GM12878 (cell line): ENCODE results near the gene ACADVL. TPM values are rescaled to one million over a fixed set of nuclear protein-coding genes. Genes with fewer than 3 reads are reported as not detected.

ENCODE experiments used
- ATAC-seq: fragments of 200-7000 bp; cut with Tn5 transposase; 3 replicates; pipeline ENCODE4 v1.9.1; 2020; ENCODE audit warnings: mild to moderate bottlenecking, moderate library complexity
- BruUV-seq: library from RNA; stranded (reverse); fragments of 400-500 nt; replicated peaks from 2 replicates; lab custom pipeline; 2021; lab: Mats Ljungman, UMichigan
- CTCF ChIA-PET: fragments of 300-600 bp; sonication (Branson Sonifier 250); formaldehyde crosslinking; extraction: SDS; loops from one replicate; lab custom pipeline; 2021; ENCODE audit warnings: inconsistent platforms; lab: Yijun Ruan, JAX
- POLR2A ChIA-PET: fragments of 350-600 bp; formaldehyde crosslinking; extraction: SDS; loops from one replicate; lab custom pipeline; 2021; ENCODE audit warnings: inconsistent platforms; lab: Charles Lee
- RAD21 ChIA-PET: fragments of 300-600 bp; sonication (Branson Sonifier 250); formaldehyde crosslinking; loops from one replicate; lab custom pipeline; 2023; ENCODE audit warnings: antibody characterized with exemption; ENCODE audit not compliant: unreplicated experiment; lab: Charles Lee
- SMC1A ChIA-PET: fragments of 300-600 bp; sonication (Branson Sonifier 250); formaldehyde crosslinking; loops from one replicate; lab custom pipeline; 2023; ENCODE audit not compliant: unreplicated experiment, uncharacterized antibody; lab: Charles Lee
- DNase-seq: peaks from one replicate; pipeline ENCODE4 v3.0.0-alpha.2; 2011; ENCODE audit warnings: low read depth, low spot score
- FAIRE-seq: peaks from 3 replicates; lab custom pipeline; 2011; peaks lifted over from hg19 to GRCh38; lab: Jason Lieb, UNC
- H2AFZ ChIP-seq: 2 replicates; pipeline ENCODE4 v1.6.0; 2011; ENCODE audit warnings: low read depth, low read length, control low read depth; ENCODE audit not compliant: control insufficient read depth
- H3K27ac ChIP-seq: 2 replicates; pipeline ENCODE4 v1.5.1; 2011; ENCODE audit warnings: control low read depth; ENCODE audit not compliant: control insufficient read depth, insufficient read depth
- H3K27me3 ChIP-seq, 2 experiments: replicated peaks in 1 of 2; 2 replicates each; pipeline versions ENCODE4 v1.6.0 to v1.6.1; 2011; ENCODE audit warnings: low read length in 1 of 2; ENCODE audit not compliant: control insufficient read depth in 2 of 2, insufficient read depth in 2 of 2
- H3K36me3 ChIP-seq, 2 experiments: 2 replicates each; pipeline ENCODE4 v1.5.1; 2011; ENCODE audit warnings: low read length in 1 of 2; ENCODE audit not compliant: control insufficient read depth in 2 of 2, insufficient read depth in 2 of 2
- H3K4me1 ChIP-seq: 2 replicates; pipeline ENCODE4 v1.6.1; 2011; ENCODE audit warnings: mild to moderate bottlenecking, low read length, moderate library complexity, mixed read lengths; ENCODE audit not compliant: control insufficient read depth, insufficient read depth
- H3K4me2 ChIP-seq: 2 replicates; pipeline ENCODE4 v1.6.0; 2011; ENCODE audit warnings: control low read depth; ENCODE audit not compliant: control insufficient read depth, insufficient read depth
- H3K4me3 ChIP-seq: fragments of 200-600 bp; sonication (generic); 2 replicates; pipeline ENCODE4 v1.5.1; 2016
- H3K79me2 ChIP-seq: 2 replicates; pipeline ENCODE4 v1.6.0; 2011; ENCODE audit warnings: low read length; ENCODE audit not compliant: control insufficient read depth, insufficient read depth
- H3K9ac ChIP-seq: 2 replicates; pipeline ENCODE4 v1.8.0; 2011; ENCODE audit warnings: low read length, control low read depth, mixed read lengths; ENCODE audit not compliant: control insufficient read depth, insufficient read depth
- H3K9me3 ChIP-seq: replicated peaks from 3 replicates; pipeline ENCODE4 v1.5.1; 2011; ENCODE audit warnings: mild to moderate bottlenecking, low read length; ENCODE audit not compliant: control insufficient read depth, insufficient read depth
- H4K20me1 ChIP-seq: 2 replicates; pipeline ENCODE4 v1.6.0; 2011; ENCODE audit not compliant: control insufficient read depth, insufficient read depth
- CBX5 ChIP-seq: sonication (generic); IDR thresholded peaks from 2 replicates; pipeline ENCODE4 v1.6.1; 2016; ENCODE audit warnings: low read depth, moderate library complexity, mild to moderate bottlenecking, inconsistent platforms
- CHD1 ChIP-seq: IDR thresholded peaks from 2 replicates; pipeline ENCODE4 v1.6.1; 2012; ENCODE audit warnings: low read depth, low read length, improper control_type of control experiment
- ELK1 ChIP-seq: IDR thresholded peaks from 2 replicates; pipeline ENCODE4 v1.6.1; 2012; ENCODE audit warnings: low read depth, low read length, improper control_type of control experiment
- ESRRA ChIP-seq: IDR thresholded peaks from 2 replicates; pipeline ENCODE4 v1.6.1; 2012; ENCODE audit warnings: mild to moderate bottlenecking, low read length, improper control_type of control experiment
- HDAC2 ChIP-seq: fragments of 200-600 bp; sonication (generic); IDR thresholded peaks from 2 replicates; pipeline ENCODE4 v1.6.1; 2017
- KLF5 ChIP-seq: fragments of 450-650 bp; IDR thresholded peaks from 2 replicates; pipeline ENCODE4 v1.6.1; 2014; ENCODE audit warnings: mild to moderate bottlenecking; ENCODE audit not compliant: partially characterized antibody
- MYC ChIP-seq: IDR thresholded peaks from 2 replicates; pipeline ENCODE4 v1.6.1; 2011; ENCODE audit warnings: mild to moderate bottlenecking, low read length, moderate library complexity, inconsistent platforms; ENCODE audit not compliant: insufficient read depth, insufficient replicate concordance, insufficient read length, severe bottlenecking
- NR2F1 ChIP-seq: fragments of 450-650 bp; conservative IDR thresholded peaks from 2 replicates; pipeline ENCODE4 v1.6.1; 2017; ENCODE audit warnings: mild to moderate bottlenecking
- PAX8 ChIP-seq: fragments of 450-650 bp; IDR thresholded peaks from 2 replicates; pipeline ENCODE4 v1.6.1; 2017; ENCODE audit warnings: mild to moderate bottlenecking, moderate library complexity
- POLR2AphosphoS2 ChIP-seq: IDR thresholded peaks from 2 replicates; pipeline ENCODE4 v1.6.1; 2011; ENCODE audit warnings: low read depth, mild to moderate bottlenecking, low read length, improper control_type of control experiment, moderate library complexity
- RAD51 ChIP-seq: fragments of 450-650 bp; IDR thresholded peaks from 2 replicates; pipeline ENCODE4 v1.6.1; 2016; ENCODE audit warnings: moderate library complexity, mild to moderate bottlenecking, inconsistent platforms
- REST ChIP-seq: IDR thresholded peaks from 2 replicates; pipeline ENCODE4 v1.6.1; 2012; ENCODE audit warnings: mild to moderate bottlenecking, low read depth, low read length
- SPI1 ChIP-seq: IDR thresholded peaks from 2 replicates; pipeline ENCODE4 v1.6.1; 2011; ENCODE audit warnings: low read depth, mild to moderate bottlenecking, low read length, moderate library complexity, borderline replicate concordance; ENCODE audit not compliant: insufficient read depth
- SREBF2 ChIP-seq: IDR thresholded peaks from 2 replicates; pipeline ENCODE4 v1.6.1; 2012; ENCODE audit warnings: mild to moderate bottlenecking, low read length
- STAT3 ChIP-seq: IDR thresholded peaks from 2 replicates; pipeline ENCODE4 v1.6.1; 2011; ENCODE audit warnings: low read depth, low read length, improper control_type of control experiment
- TBL1XR1 ChIP-seq: IDR thresholded peaks from 2 replicates; pipeline ENCODE4 v1.6.1; 2012; ENCODE audit warnings: low read depth, low read length, improper control_type of control experiment
- ZSCAN29 ChIP-seq: fragments of 450-650 bp; IDR thresholded peaks from 2 replicates; pipeline ENCODE4 v1.6.1; 2017; ENCODE audit warnings: mild to moderate bottlenecking, moderate library complexity
- WGBS: methylation state at CpG from one replicate; pipeline ENCODE4 v1.1.6; 2016; ENCODE audit warnings: low lambda C conversion rate; ENCODE audit not compliant: insufficient replicate concordance, insufficient coverage; ENCODE audit errors: missing lambda C conversion rate; 5-methylcytosine and 5-hydroxymethylcytosine counted together
- in situ Hi-C: fragments of 300-500 bp; cut with MboI; formaldehyde crosslinking; loops from 9 replicates; pipeline ENCODE4 v1.14.3; 2018; ENCODE audit warnings: mixed read lengths
- intact Hi-C: fragments of 100-400 bp; cut with micrococcal nuclease; formaldehyde crosslinking; loops from one replicate; pipeline ENCODE4 v1.14.2; 2022; ENCODE audit not compliant: unreplicated experiment
- polyA plus RNA-seq, 11 experiments: library from polyadenylated mRNA; depleted of rRNA in 4 of 11; unstranded in 6 of 11; stranded (reverse) in 5 of 11; fragments of >200 nt; fragmentation: Nextera tagmentation in 4 of 11; fragmentation: Illumina TruSeq in 1 of 11; extraction: Ambion mirVana in 4 of 11; extraction: Trizol in 1 of 11; gene quantifications; 1 replicate in 1 of 11; 2 replicates in 10 of 11; pipeline versions ENCODE4 v1.2.1 to v1.2.3, GENCODE V29; 2011 to 2016; ENCODE audit warnings: inconsistent platforms in 2 of 11, missing spikeins in 2 of 11, low read depth in 1 of 11
- total RNA-seq, 4 experiments: library from RNA; depleted of rRNA in 3 of 4; stranded (reverse); fragments of >200 nt in 3 of 4; fragmentation: Illumina TruSeq in 1 of 4; extraction: Trizol in 1 of 4; gene quantifications; 2 replicates each; pipeline versions ENCODE4 v1.2.1 to v1.2.3, GENCODE V29; 2013 to 2021

ACADVL gene
- total and polyA plus RNA-seq, 10 of the 15 experiments (the other 5 are each of a cell fraction or from before 2014, with no cell fraction given) = 25.4 to 232 (median 180) TPM

GRCh38 chr17:7241090-7241733 is 21.5 kb downstream of the ACADVL start:
- peak overlapping the region; percentile 83 for H3K4me3 ChIP-seq
- ATAC-seq (no peak), FAIRE-seq (no peak), DNase-seq (no peak)
- H2AFZ ChIP-seq = no peak overlapping the region
- H3K4me2 ChIP-seq = peak overlapping the region; percentile 94
- BruUV-seq = no TSS peak
- peaks cover 16% of the 10 kb centered on the region for H3K4me1 ChIP-seq
- ChIA-PET SMC1A (interaction anchor here (1.1 to 4.3 kb wide), 3 partner anchors 9 to 344 kb away, joined by 3 to 34 read pairs (median 26); partner anchors contain the start of genes ACADVL, CTDNEP1, DLG4 and ELP5), POLR2A (interaction anchor here (1.0 to 7.3 kb wide), 8 partner anchors 8 to 88 kb away, joined by 3 to 99 read pairs (median 6); partner anchors contain the start of genes ACADVL, CTDNEP1, DLG4 and DVL2), CTCF (interaction anchor here (0.9 to 6.0 kb wide), 7 partner anchors 9 to 195 kb away, joined by 3 to 70 read pairs (median 4); partner anchors contain the start of genes ACADVL and DLG4), RAD21 (interaction anchor here (1.8 to 6.3 kb wide), 4 partner anchors 8 to 55 kb away, joined by 7 to 51 read pairs (median 10); partner anchors contain the start of genes ACADVL, CTDNEP1, DLG4 and ELP5)
- H3K9me3 ChIP-seq = no peaks in the 10 kb centered on the region
- peak overlapping the region; percentile 67 for H3K27ac ChIP-seq
- peak overlapping the region; percentile 93 for H3K9ac ChIP-seq
- intact Hi-C loops (loop anchor here (5.0 kb wide), 1 partner anchor 66 kb away; the partner anchor contains the start of gene EIF5A), in situ Hi-C loops (no loop called here)
- no peaks in the 10 kb centered on the region for H3K27me3 ChIP-seq
- H3K79me2 ChIP-seq = peaks cover 43% of the 10 kb centered on the region
- peaks cover 10 to 18% of the 10 kb centered on the region in 2 experiments for H3K36me3 ChIP-seq
- 60% methylated on average over 9 of the region's 9 CpGs for WGBS
- H4K20me1 ChIP-seq = no peaks in the 10 kb centered on the region
- TF ChIP-seq SREBF2 (no peak), TBL1XR1 (no peak), ELK1 (no peak), HDAC2 (no peak), NR2F1 (no peak), PAX8 (no peak), MYC (no peak), POLR2AphosphoS2 (no peak), KLF5 (no peak), REST (no peak), STAT3 (no peak), ZSCAN29 (no peak), CHD1 (no peak), CBX5 (no peak), SPI1 (no peak), RAD51 (no peak), ESRRA (no peak)
